Right lobe of liver (tissue), 6 donors: Measurements from ENCODE around the gene HECTD4. TPM values are rescaled to one million over a fixed set of nuclear protein-coding genes. Genes with fewer than 3 reads are reported as not detected.
A peak's percentile ranks its signal among the peaks of the same experiment; 100 is the strongest.

Source experiments
- ATAC-seq, 4 donors: fragments of 200-7000 bp; cut with Tn5 transposase; one replicate each; pipeline ENCODE4 v1.9.1; 2020; ENCODE audit warnings: mild to moderate bottlenecking in 4 of 4, moderate library complexity in 4 of 4
- DNase-seq, 3 donors: peaks; one replicate each; pipeline ENCODE4 v3.0.0-alpha.2; 2020
- H3K27ac ChIP-seq, 3 donors: fragments of 200-600 bp; one replicate each; pipeline ENCODE4 v1.8.0; 2022
- H3K27me3 ChIP-seq, 2 donors: fragments of 200-600 bp; one replicate each; pipeline ENCODE4 v1.8.0; 2022
- H3K36me3 ChIP-seq, 4 donors: fragments of 200-600 bp; sonication (generic) in 1 of 4; one replicate each; pipeline versions ENCODE4 v1.5.1 to v1.8.0; 2017 to 2022; ENCODE audit warnings: control low read depth in 1 of 4
- H3K4me1 ChIP-seq, 4 donors: fragments of 200-600 bp; sonication (generic) in 1 of 4; one replicate each; pipeline versions ENCODE4 v1.5.1 to v1.8.0; 2017 to 2022; ENCODE audit warnings: control low read depth in 1 of 4
- H3K4me3 ChIP-seq, 3 donors: fragments of 200-600 bp; one replicate each; pipeline ENCODE4 v1.8.0; 2022
- H3K9me3 ChIP-seq, 4 donors: fragments of 200-600 bp; sonication (generic) in 1 of 4; one replicate each; pipeline versions ENCODE4 v1.5.1 to v1.8.0; 2017 to 2022; ENCODE audit warnings: control low read depth in 1 of 4
- POLR2A ChIP-seq: fragments of 450-650 bp; IDR thresholded peaks from one replicate; pipeline ENCODE4 v1.6.1; 2017; ENCODE audit warnings: antibody characterized with exemption, mild to moderate bottlenecking
- WGBS: methylation state at CpG from one replicate; pipeline ENCODE4 v1.1.6; 2018; ENCODE audit warnings: low coverage, low lambda C conversion rate; ENCODE audit not compliant: insufficient coverage; ENCODE audit errors: missing lambda C conversion rate; 5-methylcytosine and 5-hydroxymethylcytosine counted together
- intact Hi-C, 2 donors: fragments of 100-400 bp; cut with DNase I; formaldehyde crosslinking; loops; one replicate each; pipeline versions ENCODE4 v1.11.2 to v1.14.1; 2022
- total RNA-seq, 6 experiments: library from RNA; depleted of rRNA in 2 of 6; stranded (reverse); fragments of >200 nt in 2 of 6; fragmentation: NEBNext Ultra II Directional in 3 of 6; extraction: Animal tissue kit (Norgen Biotek cat#: 25700) in 3 of 6; gene quantifications; one replicate each; pipeline versions ENCODE4 v1.1.0 to v1.2.4, GENCODE V29; 2016 to 2023
- TF ChIP-seq, protein P1 (sequence below), 4 donors: fragments of 200-600 bp in 3 of 4; fragments of 450-650 bp in 1 of 4; IDR thresholded peaks; one replicate each; pipeline versions ENCODE4 v1.5.1 to v1.8.0; 2016 to 2022; ENCODE audit warnings: antibody characterized with exemption in 4 of 4, mild to moderate bottlenecking in 2 of 4
- donor health status: DM: no; HTN: yes; CAD: no.
- donor health status: DM: no; HTN: no; CAD: no.
- donor health status: DM: no; HTN: no; CAD: no.
- donor health status: DM: no; HTN: yes; CAD: no.
- donor health status: DM: no; HTN: yes; CAD: no.

The HECTD4 gene
- total RNA-seq, 6 experiments from 2014 or later: 12.6 to 24.4 (median 19.3) TPM

DNA sequence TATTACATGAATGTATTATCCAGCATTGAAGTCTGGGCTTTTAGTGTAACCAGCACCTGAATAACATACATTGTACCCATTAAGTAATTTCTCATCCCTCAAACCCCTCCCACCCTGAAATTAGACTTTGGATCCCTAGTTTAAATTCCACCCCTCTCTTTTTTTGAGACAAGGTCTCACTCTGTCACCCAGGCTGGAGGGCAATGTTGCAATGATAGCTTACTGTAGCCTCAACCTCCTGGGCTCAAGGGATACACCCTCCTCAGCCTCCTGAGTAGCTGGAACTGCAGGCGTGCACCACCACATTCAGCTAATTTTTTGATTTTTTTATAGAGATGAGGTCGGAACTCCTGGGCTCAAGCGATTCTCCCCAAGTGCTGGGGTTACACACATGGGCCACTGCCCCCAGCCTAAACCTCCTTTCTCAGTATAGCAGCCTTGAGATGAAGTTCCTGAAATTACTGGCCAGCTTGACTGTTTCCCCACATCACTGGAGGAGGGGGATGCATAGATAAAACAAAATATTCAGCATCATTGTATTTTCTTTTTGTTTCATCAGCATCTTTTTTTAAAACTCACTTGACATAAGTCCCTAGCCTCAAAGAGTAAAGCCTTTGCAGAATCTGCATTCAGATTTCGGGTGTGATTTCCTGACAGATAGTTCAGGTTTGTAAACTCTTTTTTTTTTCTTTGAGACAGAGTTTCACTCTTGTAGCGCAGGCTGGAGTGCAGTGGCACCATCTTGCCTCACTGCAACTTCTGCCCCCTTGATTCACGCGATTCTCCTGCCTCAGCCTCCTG is 43.6 kb upstream of the HECTD4 start:
- intact Hi-C loops: no loop called here
- peaks cover 0 to 35% (median 12%) of the 10 kb centered on the region in 4 donors for H3K4me1 ChIP-seq
- no peaks in the 10 kb centered on the region for H3K36me3 ChIP-seq
- WGBS: 80% methylated on average over 7 of the region's 7 CpGs
- no peaks in the 10 kb centered on the region for H3K27me3 ChIP-seq
- H3K9me3 ChIP-seq: no peaks in the 10 kb centered on the region
- TF ChIP-seq, protein P1, sequence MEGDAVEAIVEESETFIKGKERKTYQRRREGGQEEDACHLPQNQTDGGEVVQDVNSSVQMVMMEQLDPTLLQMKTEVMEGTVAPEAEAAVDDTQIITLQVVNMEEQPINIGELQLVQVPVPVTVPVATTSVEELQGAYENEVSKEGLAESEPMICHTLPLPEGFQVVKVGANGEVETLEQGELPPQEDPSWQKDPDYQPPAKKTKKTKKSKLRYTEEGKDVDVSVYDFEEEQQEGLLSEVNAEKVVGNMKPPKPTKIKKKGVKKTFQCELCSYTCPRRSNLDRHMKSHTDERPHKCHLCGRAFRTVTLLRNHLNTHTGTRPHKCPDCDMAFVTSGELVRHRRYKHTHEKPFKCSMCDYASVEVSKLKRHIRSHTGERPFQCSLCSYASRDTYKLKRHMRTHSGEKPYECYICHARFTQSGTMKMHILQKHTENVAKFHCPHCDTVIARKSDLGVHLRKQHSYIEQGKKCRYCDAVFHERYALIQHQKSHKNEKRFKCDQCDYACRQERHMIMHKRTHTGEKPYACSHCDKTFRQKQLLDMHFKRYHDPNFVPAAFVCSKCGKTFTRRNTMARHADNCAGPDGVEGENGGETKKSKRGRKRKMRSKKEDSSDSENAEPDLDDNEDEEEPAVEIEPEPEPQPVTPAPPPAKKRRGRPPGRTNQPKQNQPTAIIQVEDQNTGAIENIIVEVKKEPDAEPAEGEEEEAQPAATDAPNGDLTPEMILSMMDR (IDR thresholded peaks at IDR 0.05): no peak
- no peak for TF ChIP-seq POLR2A
- H3K4me3 ChIP-seq: no peak overlapping the region
- ATAC-seq (peak in 3 of 4 donors; percentile 34 to 39 (median 36)), DNase-seq (no peak)
- no peak overlapping the region for H3K27ac ChIP-seq

DNA sequence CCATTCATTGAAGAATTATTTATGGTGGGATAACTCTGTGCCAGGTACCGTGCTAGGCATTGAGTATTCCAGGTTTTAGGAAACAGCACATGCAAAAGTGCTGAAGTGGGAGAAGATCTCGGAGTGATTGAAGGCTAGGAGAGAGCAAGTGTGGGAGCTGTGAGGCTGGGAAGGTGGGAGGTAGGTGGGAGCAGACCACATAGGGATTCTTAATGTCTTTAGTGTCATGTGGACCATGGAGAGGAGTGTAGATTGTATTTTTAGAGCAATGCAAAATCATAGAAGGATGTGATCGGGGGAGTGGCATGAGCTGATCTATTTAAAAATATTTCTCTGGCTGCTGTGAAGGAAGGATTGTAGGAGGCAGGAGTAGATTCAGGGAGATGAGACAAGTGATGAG is 41.9 kb upstream of the HECTD4 start:
- 98% methylated on average over 3 of the region's 3 CpGs for WGBS
- no peaks in the 10 kb centered on the region for H3K36me3 ChIP-seq
- ATAC-seq (no peak), DNase-seq (no peak)
- no peak overlapping the region for H3K27ac ChIP-seq
- no peaks in the 10 kb centered on the region for H3K27me3 ChIP-seq
- H3K4me3 ChIP-seq: no peak overlapping the region
- H3K9me3 ChIP-seq: no peaks in the 10 kb centered on the region
- TF ChIP-seq, protein P1 (IDR thresholded peaks at IDR 0.05): no peak
- no peak for TF ChIP-seq POLR2A
- H3K4me1 ChIP-seq: peaks cover 0 to 47% (median 18%) of the 10 kb centered on the region in 4 donors
- intact Hi-C loops: no loop called here

DNA sequence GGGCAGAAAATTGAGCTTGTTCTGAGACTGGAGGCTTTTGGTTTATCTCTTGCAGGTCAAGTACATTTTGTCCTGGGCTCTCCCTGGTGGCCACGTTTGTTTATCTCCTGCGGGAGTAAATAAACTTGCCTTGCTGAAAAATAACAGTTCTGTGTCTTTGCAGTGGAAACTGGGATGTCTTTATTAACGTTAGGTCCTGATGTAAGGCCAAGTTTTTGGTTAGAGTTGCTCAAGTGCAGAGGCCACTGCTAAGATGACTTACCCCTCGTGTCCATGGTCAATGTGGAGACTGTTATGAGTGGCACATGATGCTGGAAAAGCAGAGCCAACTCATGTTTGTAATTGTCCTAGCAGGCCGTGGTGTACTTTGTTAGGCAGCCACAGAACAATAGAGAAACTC is 40.3 kb upstream of the HECTD4 start:
- intact Hi-C loops: no loop called here
- Histone ChIP-seq H3K36me3 (no peaks in the 10 kb centered on the region), H3K27ac (peak overlapping the region in 2 of 3 donors; percentile 49 to 87), H3K4me1 (peaks cover 0 to 54% (median 18%) of the 10 kb centered on the region in 4 donors), H3K4me3 (no peak overlapping the region), H3K9me3 (no peaks in the 10 kb centered on the region), H3K27me3 (no peaks in the 10 kb centered on the region)
- no peak for DNase-seq
- peak in 2 of 4 donors; percentile 43 to 47 for ATAC-seq
- TF ChIP-seq, protein P1 (IDR thresholded peaks at IDR 0.05): no peak
- TF ChIP-seq POLR2A: no peak
- 4% methylated on average over 5 of the region's 5 CpGs for whole genome bisulfite sequencing

DNA sequence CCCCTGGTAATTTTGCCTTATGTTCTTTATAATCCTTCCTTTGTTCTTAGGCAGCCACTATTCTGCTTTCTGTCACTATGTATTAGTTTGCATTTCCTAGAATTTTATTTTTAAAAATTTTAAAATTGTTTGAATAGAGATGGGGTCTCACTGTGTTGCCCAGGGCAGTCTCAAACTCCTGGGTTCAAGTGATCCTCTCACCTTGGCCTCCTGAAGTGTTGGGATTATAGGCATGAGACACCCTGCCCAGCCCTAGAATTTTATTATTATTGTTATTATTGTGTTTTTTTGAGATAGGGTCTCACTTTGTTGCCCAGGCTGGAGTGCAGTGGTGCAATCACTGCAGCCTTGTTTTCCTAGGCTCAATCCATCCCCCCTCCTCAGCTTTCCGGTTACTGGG is 39.1 kb upstream of the HECTD4 start:
- H3K27ac ChIP-seq: peak overlapping the region in 1 of 3 donors; percentile 87
- DNase-seq: no peak
- intact Hi-C loops: no loop called here
- 100% methylated on average over 1 of the region's 1 CpG for WGBS
- H3K27me3 ChIP-seq: no peaks in the 10 kb centered on the region
- H3K9me3 ChIP-seq: no peaks in the 10 kb centered on the region
- H3K4me1 ChIP-seq: peaks cover 0 to 54% (median 18%) of the 10 kb centered on the region in 4 donors
- no peak for TF ChIP-seq POLR2A
- TF ChIP-seq, protein P1 (IDR thresholded peaks at IDR 0.05): no peak
- H3K36me3 ChIP-seq: no peaks in the 10 kb centered on the region
- no peak for ATAC-seq
- no peak overlapping the region for H3K4me3 ChIP-seq
